ENCODE measurements around the gene TIMM10B. TPM values are rescaled to one million over a fixed set of nuclear protein-coding genes. Genes with fewer than 3 reads are reported as not detected.

Gene TIMM10B
- total and polyA plus RNA-seq, 3 donors from 2014 or later = 37.0 to 55.1 (median 49.1) TPM

DNA sequence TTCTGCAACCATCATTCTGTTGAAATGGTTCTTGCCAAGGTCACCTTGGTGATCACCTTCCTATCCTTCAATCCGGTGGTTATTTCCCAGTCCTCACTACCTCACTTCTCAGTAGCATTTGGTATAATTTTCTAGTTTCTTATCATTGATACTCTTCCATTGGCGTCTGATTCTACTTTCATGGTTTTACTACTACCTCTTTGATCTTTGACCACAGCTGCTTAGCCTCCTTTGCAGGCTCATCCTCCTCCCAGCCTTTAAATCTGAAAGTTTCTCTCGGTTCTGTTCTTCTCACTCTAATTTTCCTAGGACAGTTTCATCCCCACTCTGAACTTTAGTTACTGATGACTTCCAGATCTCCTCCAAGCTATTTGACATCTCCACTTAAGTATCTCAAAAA lies 5.0 kb downstream of the TIMM10B start:
- H3K4me3 ChIP-seq = no peak overlapping the region
- H3K27me3 ChIP-seq = no peaks in the 10 kb centered on the region
- no peak for TF ChIP-seq POLR2A (IDR thresholded peaks at IDR 0.05)
- TF ChIP-seq, protein P1, sequence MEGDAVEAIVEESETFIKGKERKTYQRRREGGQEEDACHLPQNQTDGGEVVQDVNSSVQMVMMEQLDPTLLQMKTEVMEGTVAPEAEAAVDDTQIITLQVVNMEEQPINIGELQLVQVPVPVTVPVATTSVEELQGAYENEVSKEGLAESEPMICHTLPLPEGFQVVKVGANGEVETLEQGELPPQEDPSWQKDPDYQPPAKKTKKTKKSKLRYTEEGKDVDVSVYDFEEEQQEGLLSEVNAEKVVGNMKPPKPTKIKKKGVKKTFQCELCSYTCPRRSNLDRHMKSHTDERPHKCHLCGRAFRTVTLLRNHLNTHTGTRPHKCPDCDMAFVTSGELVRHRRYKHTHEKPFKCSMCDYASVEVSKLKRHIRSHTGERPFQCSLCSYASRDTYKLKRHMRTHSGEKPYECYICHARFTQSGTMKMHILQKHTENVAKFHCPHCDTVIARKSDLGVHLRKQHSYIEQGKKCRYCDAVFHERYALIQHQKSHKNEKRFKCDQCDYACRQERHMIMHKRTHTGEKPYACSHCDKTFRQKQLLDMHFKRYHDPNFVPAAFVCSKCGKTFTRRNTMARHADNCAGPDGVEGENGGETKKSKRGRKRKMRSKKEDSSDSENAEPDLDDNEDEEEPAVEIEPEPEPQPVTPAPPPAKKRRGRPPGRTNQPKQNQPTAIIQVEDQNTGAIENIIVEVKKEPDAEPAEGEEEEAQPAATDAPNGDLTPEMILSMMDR (IDR thresholded peaks at IDR 0.05) = no peak
- no peak overlapping the region for H3K27ac ChIP-seq
- 86 to 89% methylated on average over 3 of the region's 3 CpGs for WGBS, 2 donors
- no peaks in the 10 kb centered on the region for H3K9me3 ChIP-seq
- no peak for DNase-seq
- intact Hi-C loops (cut with DNase I; ENCODE audit: low total_unique reads) = no loop called here
- peaks cover 12% of the 10 kb centered on the region for H3K4me1 ChIP-seq
- H3K36me3 ChIP-seq (ENCODE audit: low read depth, missing control alignments) = no peaks in the 10 kb centered on the region

GRCh38 chr11:6486938-6487337 lies 5.6 kb downstream of the TIMM10B start:
- peaks cover 11% of the 10 kb centered on the region for H3K4me1 ChIP-seq
- DNase-seq = no peak
- H3K27me3 ChIP-seq = no peaks in the 10 kb centered on the region
- no peaks in the 10 kb centered on the region for H3K9me3 ChIP-seq
- WGBS, 2 donors = 100% methylated on average over 1 of the region's 1 CpG
- H3K36me3 ChIP-seq (ENCODE audit: low read depth, missing control alignments) = no peaks in the 10 kb centered on the region
- no peak overlapping the region for H3K27ac ChIP-seq
- TF ChIP-seq, protein P1 (IDR thresholded peaks at IDR 0.05) = no peak
- TF ChIP-seq POLR2A (IDR thresholded peaks at IDR 0.05) = no peak
- intact Hi-C loops (cut with DNase I; ENCODE audit: low total_unique reads) = no loop called here
- no peak overlapping the region for H3K4me3 ChIP-seq

DNA sequence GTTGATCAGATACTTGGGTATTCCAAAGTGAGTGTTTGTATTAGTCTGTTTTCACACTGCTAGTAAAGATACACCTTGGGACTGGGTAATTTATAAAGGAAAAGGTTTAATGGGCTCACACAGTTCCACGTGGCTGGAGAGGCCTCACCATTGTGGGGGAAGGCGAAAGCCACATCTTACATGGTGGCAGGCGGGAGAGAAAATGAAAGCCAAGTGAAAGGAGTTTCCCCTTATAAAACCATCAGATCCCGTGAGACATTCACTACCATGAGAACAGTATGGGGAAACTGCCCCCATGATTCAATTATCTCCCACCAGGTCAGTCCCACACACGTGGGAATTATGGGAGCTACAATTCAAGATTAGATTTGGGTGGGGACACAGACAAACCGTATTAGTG lies 7.0 kb downstream of the TIMM10B start:
- Histone ChIP-seq H3K4me3 (no peak overlapping the region), H3K27me3 (no peaks in the 10 kb centered on the region), H3K4me1 (no peaks in the 10 kb centered on the region), H3K9me3 (no peaks in the 10 kb centered on the region), H3K36me3 (ENCODE audit: low read depth, missing control alignments) (no peaks in the 10 kb centered on the region), H3K27ac (no peak overlapping the region)
- WGBS, 2 donors = 91% methylated on average over 6 of the region's 6 CpGs
- intact Hi-C loops (cut with DNase I; ENCODE audit: low total_unique reads) = no loop called here
- TF ChIP-seq, protein P1 (IDR thresholded peaks at IDR 0.05) = no peak
- no peak for TF ChIP-seq POLR2A (IDR thresholded peaks at IDR 0.05)
- DNase-seq = no peak

GRCh38 chr11:6488821-6489220 lies 7.5 kb downstream of the TIMM10B start:
- Histone ChIP-seq H3K27ac (no peak overlapping the region), H3K36me3 (ENCODE audit: low read depth, missing control alignments) (no peaks in the 10 kb centered on the region), H3K27me3 (no peaks in the 10 kb centered on the region), H3K4me1 (no peaks in the 10 kb centered on the region), H3K9me3 (no peaks in the 10 kb centered on the region), H3K4me3 (no peak overlapping the region)
- DNase-seq = no peak
- intact Hi-C loops (cut with DNase I; ENCODE audit: low total_unique reads) = no loop called here
- TF ChIP-seq, protein P1 (IDR thresholded peaks at IDR 0.05) = no peak
- no peak for TF ChIP-seq POLR2A (IDR thresholded peaks at IDR 0.05)
- WGBS, 2 donors = 92 to 100% methylated on average over 3 of the region's 3 CpGs

DNA sequence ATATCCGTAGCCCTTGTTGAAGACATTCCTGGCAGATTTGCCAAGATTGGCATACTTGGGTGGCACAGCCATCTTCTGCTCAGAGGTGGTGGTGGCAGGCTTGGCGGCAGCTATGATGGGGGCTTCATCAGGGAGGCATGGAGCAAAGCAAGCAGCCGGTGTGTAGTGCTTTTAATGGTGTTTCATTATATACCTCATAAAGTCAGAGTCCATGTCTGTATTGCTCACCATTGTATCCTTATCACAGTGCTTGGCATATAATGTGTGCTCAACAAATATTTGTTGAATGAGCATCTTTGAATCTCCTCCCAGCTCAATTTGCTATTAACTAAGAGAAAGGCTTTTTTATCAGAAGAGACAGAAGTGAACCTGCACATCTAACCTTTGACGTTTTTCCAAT lies 8.0 kb downstream of the TIMM10B start:
- intact Hi-C loops (cut with DNase I; ENCODE audit: low total_unique reads) = no loop called here
- TF ChIP-seq, protein P1 (IDR thresholded peaks at IDR 0.05) = no peak
- TF ChIP-seq POLR2A (IDR thresholded peaks at IDR 0.05) = no peak
- no peaks in the 10 kb centered on the region for H3K36me3 ChIP-seq (ENCODE audit: low read depth, missing control alignments)
- no peak overlapping the region for H3K4me3 ChIP-seq
- DNase-seq = no peak
- 92 to 94% methylated on average over 4 of the region's 4 CpGs for WGBS, 2 donors
- H3K9me3 ChIP-seq = no peaks in the 10 kb centered on the region
- no peaks in the 10 kb centered on the region for H3K4me1 ChIP-seq
- H3K27me3 ChIP-seq = no peaks in the 10 kb centered on the region
- no peak overlapping the region for H3K27ac ChIP-seq

All from testis (tissue), 3 donors.